Astrocyte of the cerebellum (primary cell): ENCODE data around the gene LCN2.

ENCODE experiments used
- DNase-seq: peaks from one replicate; pipeline ENCODE4 v3.0.0-alpha.2; 2011; ENCODE audit warnings: low read depth
- H3K4me3 ChIP-seq: 2 replicates; pipeline ENCODE4 v1.5.1; 2011; ENCODE audit warnings: mild to moderate bottlenecking, low read depth, low read length, moderate library complexity
- in situ Hi-C: cut with HindIII; loops from 2 replicates; pipeline ENCODE4 v1.10.0; 2017; ENCODE audit warnings: low sequenced_read_pairs
- TF ChIP-seq, protein P1 (sequence below): IDR thresholded peaks from 2 replicates; pipeline ENCODE4 v1.5.1; 2012; ENCODE audit warnings: low read length, low read depth, moderate library complexity, mild to moderate bottlenecking; ENCODE audit errors: missing control alignments

Gene LCN2

DNA sequence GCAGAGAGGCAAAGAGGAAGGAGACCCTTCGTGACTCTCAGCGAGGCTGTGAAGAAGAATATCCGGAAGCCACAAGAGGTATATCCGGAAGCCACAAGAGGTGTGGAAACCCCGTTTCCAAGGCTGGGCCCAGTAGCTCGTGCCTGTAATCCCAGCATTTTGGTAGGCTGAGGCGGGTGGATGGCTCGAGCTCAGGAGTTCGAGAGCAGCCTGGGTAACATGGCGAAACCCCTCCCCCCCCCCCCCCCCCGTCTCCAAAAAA, 10.2 kb downstream of the LCN2 start:
- in situ Hi-C loops = no loop called here
- peak overlapping the region; percentile 38 for H3K4me3 ChIP-seq
- TF ChIP-seq, protein P1, sequence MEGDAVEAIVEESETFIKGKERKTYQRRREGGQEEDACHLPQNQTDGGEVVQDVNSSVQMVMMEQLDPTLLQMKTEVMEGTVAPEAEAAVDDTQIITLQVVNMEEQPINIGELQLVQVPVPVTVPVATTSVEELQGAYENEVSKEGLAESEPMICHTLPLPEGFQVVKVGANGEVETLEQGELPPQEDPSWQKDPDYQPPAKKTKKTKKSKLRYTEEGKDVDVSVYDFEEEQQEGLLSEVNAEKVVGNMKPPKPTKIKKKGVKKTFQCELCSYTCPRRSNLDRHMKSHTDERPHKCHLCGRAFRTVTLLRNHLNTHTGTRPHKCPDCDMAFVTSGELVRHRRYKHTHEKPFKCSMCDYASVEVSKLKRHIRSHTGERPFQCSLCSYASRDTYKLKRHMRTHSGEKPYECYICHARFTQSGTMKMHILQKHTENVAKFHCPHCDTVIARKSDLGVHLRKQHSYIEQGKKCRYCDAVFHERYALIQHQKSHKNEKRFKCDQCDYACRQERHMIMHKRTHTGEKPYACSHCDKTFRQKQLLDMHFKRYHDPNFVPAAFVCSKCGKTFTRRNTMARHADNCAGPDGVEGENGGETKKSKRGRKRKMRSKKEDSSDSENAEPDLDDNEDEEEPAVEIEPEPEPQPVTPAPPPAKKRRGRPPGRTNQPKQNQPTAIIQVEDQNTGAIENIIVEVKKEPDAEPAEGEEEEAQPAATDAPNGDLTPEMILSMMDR = no peak
- no peak for DNase-seq

DNA sequence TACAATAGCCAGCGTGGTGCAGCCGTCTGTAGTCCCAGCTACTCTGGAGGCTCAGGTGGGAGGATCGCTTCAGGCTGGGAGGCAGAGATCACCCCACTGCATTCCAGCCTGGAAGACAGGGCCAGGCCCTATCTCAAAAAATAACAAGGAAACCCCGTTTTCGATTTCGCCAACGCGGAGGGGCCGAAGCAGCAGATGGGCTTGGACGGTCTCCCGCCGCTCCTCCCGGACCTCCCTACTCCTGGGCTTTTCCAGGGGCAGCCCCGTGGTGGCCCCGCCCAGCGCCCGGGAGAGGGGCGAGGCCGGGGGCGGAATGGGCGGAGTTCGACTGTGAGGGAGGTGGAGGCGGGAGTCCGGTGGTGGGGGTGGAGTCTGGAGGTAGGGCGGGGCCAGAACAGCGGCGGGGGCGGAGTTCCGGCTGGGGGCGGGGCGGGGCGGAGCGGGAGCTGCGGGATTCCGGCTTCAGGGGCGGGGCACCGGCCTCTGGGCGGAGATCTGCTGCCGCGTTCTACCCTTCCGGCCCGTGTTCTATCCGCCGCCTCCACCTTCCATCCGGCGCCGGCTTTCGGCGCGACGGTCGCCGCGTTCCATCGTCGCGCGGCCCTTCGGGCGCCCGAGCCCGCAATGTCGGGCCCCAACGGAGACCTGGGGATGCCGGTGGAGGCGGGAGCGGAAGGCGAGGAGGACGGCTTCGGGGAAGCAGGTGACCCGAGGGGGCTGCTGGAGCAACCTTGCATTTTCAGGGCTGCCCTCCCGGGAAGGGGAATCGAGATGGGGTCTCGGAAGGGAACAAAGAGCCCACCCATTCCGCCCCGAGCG, 10.7 kb downstream of the LCN2 start, which contains the start of gene BBLN:
Gene BBLN (plus strand): TSS at position 482 of the 819 bp plus-strand sequence. CDS start 143 bp downstream, at position 625.
- TF ChIP-seq, protein P1 = no peak
- in situ Hi-C loops = no loop called here
- peak within 1 kb of the TSS; percentile 78 for H3K4me3 ChIP-seq
- peak; percentile 75 for DNase-seq

DNA sequence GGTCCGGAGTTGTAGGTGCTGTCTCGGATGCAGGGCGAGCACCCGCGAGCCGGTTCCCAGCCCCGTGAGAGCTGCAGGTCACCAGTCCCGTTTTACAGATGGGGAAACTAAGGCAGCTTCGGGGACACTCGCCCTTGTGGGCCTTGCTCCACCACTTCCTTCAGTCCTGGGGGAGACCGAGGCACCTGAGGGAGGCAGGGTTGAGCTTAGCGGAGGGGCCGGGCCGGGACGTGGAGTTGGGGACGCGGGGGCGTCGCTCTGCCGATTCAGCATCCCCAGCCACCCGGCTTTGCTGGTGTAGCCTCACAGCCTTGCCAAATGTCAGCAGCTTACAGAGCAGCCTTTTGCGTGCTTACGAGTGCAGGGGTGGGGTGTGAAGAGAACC, 11.3 kb downstream of the LCN2 start:
- TF ChIP-seq, protein P1 = no peak
- no peak for DNase-seq
- peak overlapping the region; percentile 78 for H3K4me3 ChIP-seq
- in situ Hi-C loops = no loop called here

DNA sequence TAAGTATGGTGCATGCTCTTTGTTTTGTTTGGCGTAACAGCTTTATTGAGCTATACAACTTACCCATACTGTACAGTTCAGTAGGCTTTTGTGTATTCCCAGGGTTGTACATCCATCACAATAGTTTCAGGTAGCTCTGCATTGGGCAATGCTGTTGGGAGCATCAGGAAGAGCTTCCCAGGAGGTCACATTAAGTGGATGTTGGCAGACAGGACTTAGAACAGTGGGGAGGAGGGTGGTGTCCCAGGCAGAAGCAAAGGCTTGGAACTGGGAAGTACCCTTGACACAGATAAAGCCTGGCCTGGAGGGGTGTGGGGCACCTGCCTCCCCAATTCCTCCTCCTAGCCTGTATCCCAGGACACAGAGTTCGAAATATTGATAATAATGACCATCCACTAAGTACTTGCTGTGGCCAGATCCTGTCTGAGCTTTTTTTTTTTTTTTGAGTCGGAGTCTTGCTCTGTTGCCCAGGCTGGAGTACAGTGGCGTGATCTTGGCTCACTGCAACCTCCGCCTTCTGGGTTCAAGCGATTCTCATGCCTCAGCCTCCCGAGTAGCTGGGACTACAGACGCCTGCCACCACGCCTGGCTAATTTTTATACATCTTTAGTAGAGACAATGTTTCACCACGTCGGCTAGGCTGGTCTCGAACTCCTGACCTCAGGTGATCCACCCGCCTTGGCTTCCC, 12.1 kb downstream of the LCN2 start:
- no peak overlapping the region for H3K4me3 ChIP-seq
- in situ Hi-C loops = no loop called here
- DNase-seq = no peak
- TF ChIP-seq, protein P1 = no peak

DNA sequence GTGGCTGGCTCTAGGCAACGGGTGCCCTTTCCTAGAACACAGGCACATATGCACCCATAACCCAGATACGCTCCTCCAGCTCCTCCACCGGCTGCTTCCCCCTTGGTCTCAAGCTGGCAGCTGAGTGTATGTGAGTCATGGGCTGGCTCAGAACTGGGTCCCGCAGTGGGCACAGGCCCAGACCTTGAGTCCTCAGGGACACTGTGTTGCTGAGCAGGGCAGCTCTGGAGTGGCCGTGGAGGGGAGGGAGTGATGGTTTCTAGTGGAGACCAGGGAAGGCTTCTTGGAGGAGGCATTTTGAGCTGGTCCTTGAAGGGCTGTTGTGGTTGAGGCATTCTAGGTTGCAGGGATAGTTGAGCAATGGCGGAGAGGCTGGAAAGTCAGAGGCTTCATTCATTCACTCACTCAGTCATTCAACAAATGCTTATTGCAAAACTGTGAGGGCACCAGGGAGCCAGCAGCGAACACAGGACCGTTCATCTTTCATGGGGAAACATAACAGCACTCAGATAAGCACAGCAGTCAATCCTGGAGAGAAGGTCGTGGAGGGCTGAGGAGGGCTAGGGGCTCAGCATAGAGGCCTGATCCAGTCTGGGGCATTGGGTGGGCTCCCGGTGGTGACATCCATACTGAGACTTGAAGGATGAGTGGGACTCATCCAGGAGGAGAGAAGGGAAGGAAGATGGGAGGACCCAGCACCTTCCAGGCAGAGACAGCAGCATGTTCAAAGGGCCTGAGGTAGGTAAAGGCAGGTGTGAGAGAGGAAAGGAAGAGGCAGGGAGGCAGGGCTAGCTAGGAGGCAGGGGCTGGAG, 13.2 kb downstream of the LCN2 start:
- in situ Hi-C loops = no loop called here
- no peak for DNase-seq

DNA sequence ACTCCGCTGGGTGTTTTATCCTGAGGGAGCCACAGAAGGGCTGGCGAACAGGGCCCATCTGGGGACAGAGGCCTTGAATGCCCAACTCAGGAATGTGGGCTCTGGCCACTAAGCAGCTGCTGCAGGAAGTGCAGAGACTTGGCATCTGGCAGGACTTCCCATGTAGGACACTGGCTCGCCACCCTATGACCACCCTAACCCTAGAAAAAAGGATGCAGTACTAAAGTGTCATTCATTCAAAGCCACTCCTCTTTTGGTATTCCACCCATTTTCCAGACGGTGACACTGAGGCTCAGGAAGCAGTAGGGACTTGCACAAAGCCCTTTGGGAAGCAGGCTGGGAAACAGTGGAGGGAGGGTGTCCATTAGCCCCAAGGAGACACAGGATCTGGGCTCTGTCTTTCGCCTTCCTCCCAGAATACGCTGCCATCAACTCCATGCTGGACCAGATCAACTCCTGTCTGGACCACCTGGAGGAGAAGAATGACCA, 13.8 kb downstream of the LCN2 start:
- H3K4me3 ChIP-seq = no peak overlapping the region
- in situ Hi-C loops = no loop called here
- DNase-seq = no peak
- TF ChIP-seq, protein P1 = no peak

More for the DNA sequence above, 13.2 kb downstream of the LCN2 start:
- TF ChIP-seq, protein P1 = no peak
- H3K4me3 ChIP-seq = no peak overlapping the region
